ENCODE results near the gene FIZ1.

- TF ChIP-seq POLR2A (IDR thresholded peaks at IDR 0.05) (no peak), CTCF (IDR thresholded peaks at IDR 0.05) (no peak), EP300 (IDR thresholded peaks at IDR 0.05) (peak in 1 of 2 donors; percentile 62)
These were observed 18.6 kb downstream of the FIZ1 start, which contains the start of gene ZNF579 for GRCh38 chr19:55580628-55581144.
